Gastroesophageal sphincter (tissue), 3 donors: ENCODE measurements around the gene PDK4.
"Not testable (repeated sequence)": the region's sequence is repeated elsewhere in the genome, so short reads cannot be mapped to it uniquely, and the experiment has no call there.

Experiments used
- EP300 ChIP-seq: sonication (generic); formaldehyde crosslinking; IDR thresholded peaks from one replicate; pipeline ENCODE4 v1.6.1; 2017; ENCODE audit warnings: antibody characterized with exemption, mild to moderate bottlenecking
- TF ChIP-seq, protein P1 (sequence below), 4 experiments: fragments of 200-600 bp in 2 of 4; fragments of 450-650 bp in 2 of 4; sonication (generic) in 1 of 4; IDR thresholded peaks; one replicate each; pipeline ENCODE4 v1.5.1; 2017 to 2019; ENCODE audit warnings: antibody characterized with exemption in 4 of 4, mild to moderate bottlenecking in 2 of 4, moderate library complexity in 2 of 4

DNA sequence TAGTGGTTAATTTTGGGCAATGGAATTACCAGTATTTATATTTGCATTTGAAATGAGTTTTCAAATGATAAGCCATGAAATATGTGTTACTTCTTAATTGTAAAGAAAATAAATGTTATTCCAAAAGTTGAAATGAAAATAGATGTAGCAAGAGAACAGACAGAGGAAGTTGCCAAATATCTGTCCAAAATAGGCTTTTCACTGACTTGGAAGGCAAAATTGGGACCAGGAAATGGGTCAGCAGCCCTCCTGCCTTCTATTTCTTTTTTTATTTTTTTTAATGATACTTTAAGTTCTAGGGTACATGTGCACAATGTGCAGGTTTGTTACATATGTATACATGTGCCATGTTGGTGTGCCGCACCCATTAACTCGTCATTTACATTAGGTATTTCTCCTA is 8.1 kb upstream of the PDK4 start:
- TF ChIP-seq, protein P1, sequence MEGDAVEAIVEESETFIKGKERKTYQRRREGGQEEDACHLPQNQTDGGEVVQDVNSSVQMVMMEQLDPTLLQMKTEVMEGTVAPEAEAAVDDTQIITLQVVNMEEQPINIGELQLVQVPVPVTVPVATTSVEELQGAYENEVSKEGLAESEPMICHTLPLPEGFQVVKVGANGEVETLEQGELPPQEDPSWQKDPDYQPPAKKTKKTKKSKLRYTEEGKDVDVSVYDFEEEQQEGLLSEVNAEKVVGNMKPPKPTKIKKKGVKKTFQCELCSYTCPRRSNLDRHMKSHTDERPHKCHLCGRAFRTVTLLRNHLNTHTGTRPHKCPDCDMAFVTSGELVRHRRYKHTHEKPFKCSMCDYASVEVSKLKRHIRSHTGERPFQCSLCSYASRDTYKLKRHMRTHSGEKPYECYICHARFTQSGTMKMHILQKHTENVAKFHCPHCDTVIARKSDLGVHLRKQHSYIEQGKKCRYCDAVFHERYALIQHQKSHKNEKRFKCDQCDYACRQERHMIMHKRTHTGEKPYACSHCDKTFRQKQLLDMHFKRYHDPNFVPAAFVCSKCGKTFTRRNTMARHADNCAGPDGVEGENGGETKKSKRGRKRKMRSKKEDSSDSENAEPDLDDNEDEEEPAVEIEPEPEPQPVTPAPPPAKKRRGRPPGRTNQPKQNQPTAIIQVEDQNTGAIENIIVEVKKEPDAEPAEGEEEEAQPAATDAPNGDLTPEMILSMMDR (IDR thresholded peaks at IDR 0.05): not testable (repeated sequence)
- TF ChIP-seq EP300: not testable (repeated sequence)
